NCI-H82 (cell line): ENCODE measurements around the gene GALNT2.
A peak's percentile ranks its signal among the peaks of the same experiment; 100 is the strongest.

ENCODE experiments used
- DNase-seq: peaks from one replicate; lab custom pipeline; 2025; lab: John Stamatoyannopoulos, UW

The GALNT2 gene

DNA sequence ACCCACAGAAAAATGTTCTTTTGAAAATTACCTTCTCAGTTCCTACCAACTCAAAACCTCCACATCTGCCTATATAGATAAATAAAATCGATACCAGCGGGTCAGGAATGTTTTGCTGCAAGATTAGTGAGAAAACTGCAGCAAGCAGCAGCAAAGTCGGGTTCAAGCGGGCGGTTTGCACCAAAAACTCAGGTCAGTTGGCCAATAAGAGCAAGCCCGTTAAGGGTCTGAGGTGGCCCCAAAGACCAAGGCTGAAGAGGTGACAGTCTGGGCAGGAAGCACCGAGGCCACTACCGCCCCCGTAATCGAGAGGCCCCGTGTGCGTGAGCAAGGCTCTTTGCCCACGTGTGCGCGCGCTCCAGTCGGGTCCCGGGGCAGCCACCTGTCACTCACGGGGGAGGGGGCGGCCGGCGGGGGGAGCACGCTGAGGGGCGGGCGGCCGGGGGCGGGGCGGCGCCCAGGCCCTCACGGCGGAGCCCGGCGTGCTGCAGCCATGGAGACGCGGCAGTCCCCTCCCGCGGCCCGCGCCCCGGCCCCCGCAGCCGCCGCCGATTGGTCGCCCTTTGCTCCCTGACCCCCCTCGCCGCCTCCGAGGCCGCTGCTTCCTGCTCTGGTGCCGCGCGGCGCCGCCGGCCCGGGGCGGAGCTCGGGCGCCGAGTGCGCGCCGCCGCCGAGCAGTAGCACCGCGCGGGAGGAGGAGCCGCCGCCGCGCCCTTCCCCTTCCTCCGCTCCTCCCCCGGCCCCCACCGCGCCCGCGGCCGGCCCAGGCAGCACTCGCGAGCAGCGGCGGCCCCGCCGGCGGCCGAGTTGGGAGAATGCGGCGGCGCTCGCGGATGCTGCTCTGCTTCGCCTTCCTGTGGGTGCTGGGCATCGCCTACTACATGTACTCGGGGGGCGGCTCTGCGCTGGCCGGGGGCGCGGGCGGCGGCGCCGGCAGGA lies at the start of gene GALNT2:
TSS of gene GALNT2 (plus strand) at position 773 of the 939 bp plus-strand sequence. CDS start at position 816, 43 bp downstream.
- peak; percentile 98 for DNase-seq

DNA sequence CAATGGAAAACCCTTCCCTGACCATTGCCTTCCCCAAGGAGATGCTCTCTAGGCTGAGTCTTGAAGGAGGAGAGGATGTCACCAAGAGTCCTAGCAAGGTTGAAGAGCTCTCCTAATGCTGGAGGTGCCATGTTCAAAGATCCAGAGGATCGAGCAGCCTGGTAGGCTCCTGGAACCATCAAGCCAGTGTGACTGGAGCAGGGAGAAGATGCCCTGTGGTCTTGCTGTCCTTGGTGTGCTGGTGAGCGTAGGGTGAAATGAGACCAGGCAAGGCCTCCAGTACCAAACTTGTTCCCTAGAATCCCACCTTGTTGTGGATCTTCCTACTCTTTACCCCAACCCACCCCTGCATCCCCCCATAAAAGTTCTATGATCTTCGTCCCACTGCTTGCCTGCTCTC lies 46.6 kb upstream of the GALNT2 start:
- no peak for DNase-seq

DNA sequence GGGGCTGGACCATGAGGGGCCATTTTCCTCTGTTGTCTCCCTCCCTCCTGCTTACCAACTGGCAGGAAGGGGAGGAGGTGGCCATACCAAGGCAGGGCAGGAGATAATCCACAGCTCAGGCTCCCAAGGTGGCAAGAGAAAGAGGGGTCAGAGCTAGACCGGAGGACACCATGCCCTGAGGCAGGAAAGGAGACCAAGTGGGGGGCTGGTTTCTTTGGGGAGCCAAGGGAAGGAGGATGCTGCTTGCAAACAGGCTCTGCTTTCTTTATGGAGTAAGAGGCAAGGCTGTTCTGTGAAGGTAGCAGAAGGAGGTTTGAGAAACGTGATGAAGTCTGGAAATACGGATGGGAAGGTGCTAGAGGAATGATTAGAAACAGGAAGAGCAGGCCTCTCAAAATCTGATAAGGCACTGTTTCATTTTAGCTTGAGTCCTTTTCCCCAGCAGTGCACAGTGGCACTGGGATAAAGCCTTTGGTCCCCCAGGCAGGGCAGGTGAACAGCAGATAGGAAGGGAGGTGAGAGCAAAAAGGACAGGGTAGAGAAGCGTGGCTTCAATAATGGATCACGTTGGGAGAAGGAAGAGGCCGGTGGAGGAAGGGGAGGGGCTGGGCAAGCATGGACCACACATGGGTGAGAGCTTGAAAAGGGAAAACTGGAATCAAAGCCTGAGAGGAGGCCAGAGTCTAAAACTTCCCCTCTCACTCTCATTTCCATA lies 44.2 kb upstream of the GALNT2 start:
- DNase-seq, result no peak

DNA sequence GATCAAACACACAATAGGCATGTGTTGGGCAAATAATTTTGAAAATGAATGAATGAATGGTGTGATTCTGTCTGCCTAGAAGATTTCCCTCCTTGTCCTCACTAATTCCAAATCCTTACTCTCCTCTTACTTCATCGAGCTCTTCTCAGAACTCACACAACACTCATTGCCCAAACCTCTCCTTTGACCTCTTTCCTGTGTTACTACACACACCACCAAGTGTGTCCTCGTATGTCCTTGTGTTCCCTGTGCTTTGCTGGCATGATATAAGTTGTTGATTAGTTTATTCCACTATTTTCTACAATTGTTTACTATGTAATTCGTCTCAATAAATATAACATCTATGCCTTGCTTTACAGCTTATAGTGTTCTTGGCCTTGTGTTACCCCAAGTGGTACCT lies 41.4 kb upstream of the GALNT2 start:
- no peak for DNase-seq

GRCh38 chr1:230026139-230026538 lies 40.9 kb upstream of the GALNT2 start:
- no peak for DNase-seq

- no peak for DNase-seq
Measured at GRCh38 chr1:230026572-230026971, 40.5 kb upstream of the GALNT2 start.

GRCh38 chr1:230028602-230029223 lies 38.3 kb upstream of the GALNT2 start:
- DNase-seq, result no peak

GRCh38 chr1:230029244-230029941 lies 37.6 kb upstream of the GALNT2 start:
- peak; percentile 78 for DNase-seq

DNA sequence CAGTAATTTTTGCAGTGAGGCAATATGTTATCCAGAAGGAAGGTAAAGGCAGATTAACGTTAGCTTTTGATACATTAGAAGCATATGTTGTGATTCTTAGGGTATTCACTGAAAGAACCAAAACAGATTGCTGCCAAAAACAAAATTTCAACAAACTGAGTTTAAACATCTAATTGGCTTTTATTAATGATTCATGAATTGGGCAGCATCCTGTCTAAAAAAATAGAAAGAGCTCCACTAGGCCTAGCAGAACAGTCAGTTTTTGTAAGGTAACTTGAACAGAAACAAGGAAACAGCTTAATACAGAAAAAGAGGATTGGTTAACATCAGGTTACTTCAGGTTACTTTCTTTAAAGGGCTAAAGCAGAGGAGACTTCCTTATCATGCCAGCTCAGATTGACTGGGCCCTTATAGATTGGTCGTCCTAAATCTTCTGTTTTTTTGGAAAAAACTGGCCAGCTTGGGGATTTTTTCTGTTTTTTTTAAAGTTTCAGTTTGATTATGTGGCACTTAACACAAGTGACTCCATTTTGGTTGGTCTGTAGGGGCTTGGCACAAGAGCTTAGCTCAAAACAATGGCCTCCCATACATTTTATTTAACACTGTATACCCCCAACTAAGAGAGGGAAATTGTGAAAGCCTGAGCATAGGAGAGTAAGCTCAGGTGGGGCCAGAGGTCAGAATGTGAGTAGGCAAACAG lies 36.8 kb upstream of the GALNT2 start:
- DNase-seq, result no peak

GRCh38 chr1:230031131-230031530 lies 35.9 kb upstream of the GALNT2 start:
- DNase-seq, result no peak

- DNase-seq, result no peak
Measured at GRCh38 chr1:230032516-230033281, 34.3 kb upstream of the GALNT2 start.

DNA sequence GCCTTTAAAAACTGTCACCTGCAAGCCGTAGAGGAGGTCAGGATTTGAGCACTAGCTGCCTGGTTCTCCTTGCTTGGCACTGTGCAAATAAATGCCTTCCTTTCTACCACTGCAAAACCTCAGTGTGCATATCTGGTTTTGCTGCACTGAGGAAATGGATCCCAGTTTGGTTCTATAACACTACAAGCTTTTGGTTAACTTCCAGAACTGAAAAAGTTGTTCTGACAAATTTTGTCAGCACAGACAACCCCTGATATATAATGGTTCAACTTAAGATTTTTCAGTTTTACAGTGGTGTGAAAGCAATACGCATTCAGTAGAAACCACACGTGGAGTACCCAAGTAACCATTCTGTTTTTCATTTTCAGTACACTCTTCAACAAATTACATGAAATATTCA lies 29.8 kb upstream of the GALNT2 start:
- DNase-seq, result no peak

DNA sequence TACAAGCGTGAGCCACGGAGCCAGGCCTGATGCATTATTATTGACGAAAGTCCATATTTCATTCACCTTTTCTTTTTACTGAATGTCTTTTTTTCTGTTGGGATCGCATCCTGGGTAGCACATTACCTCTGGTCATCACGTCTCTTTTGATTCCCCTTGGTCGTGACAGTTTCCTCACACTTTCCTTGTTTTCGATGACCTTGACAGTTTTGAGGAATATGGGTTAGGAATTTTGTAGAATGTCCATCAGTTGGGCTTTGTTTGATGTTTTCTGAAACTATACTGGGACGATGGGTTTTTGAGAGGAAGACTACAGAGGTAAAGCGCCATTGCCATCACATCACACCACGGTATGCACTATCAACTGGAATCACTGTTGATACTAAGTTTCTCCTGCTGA lies 26.6 kb upstream of the GALNT2 start:
- no peak for DNase-seq

- no peak for DNase-seq
Measured at GRCh38 chr1:230043081-230043480, 24.0 kb upstream of the GALNT2 start.

DNA sequence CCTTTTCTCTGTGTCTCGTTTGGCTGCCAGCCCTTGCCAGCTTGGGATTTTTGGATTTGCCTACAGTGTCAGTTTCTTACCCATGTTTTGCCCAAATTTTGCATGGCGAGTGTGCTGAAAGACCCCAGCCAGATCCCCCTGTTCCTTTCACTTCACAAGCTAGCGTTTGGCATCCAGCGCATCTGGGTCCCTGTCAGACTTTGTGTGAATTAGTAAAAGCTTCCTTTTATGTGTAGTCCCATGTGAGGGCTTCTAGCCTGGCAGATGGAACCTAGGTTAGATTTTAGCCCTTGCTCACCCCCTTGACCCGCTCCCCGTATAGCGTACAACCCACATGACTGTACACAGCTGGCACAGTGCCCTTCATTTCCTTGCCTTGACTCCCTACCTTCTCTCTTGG lies 22.3 kb upstream of the GALNT2 start:
- no peak for DNase-seq

GRCh38 chr1:230047114-230047865 lies 19.7 kb upstream of the GALNT2 start:
- DNase-seq, result peak; percentile 25

- no peak for DNase-seq
Measured at GRCh38 chr1:230048322-230048721, 18.7 kb upstream of the GALNT2 start.

GRCh38 chr1:230048922-230049321 lies 18.1 kb upstream of the GALNT2 start:
- DNase-seq, result no peak

- no peak for DNase-seq
Measured at GRCh38 chr1:230049731-230050130, 17.3 kb upstream of the GALNT2 start.
